Measurements from ENCODE around the gene TXNRD2. TPM values are rescaled to one million over a fixed set of nuclear protein-coding genes. Genes with fewer than 3 reads are reported as not detected.

Gene TXNRD2
- total and polyA plus RNA-seq, 10 of the 15 experiments (the other 5 are each of a cell fraction or from before 2014, with no cell fraction given), result 1.6 to 26.0 (median 13.9) TPM

DNA sequence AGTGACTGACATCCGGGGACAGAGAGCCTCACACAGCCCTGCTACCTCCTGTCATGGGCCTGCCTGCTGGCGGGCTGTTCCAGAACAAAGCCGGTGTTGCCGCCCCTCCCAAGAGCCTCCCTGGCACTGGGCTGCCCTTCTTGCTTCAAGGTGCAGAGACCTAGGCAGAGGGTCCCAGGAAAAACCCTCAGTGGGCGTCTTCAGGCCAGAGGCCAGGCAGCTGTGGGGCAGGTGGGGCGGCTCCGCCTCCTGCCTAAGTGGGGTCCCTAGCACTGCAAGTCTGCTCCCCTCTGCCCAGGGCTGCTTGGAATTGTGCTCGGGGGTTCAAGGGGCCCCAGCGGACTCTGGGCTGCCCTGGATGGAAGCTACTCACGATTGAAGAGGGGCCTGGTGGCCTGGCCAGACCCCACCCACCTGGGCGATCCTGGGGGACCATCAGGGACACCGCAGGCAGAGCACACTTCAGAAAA is 66.5 kb downstream of the TXNRD2 start:
- H3K9me3 ChIP-seq (replicated peaks; ENCODE audit: control insufficient read depth, insufficient read depth, low read length), result no peaks in the 10 kb centered on the region
- TF ChIP-seq E2F4 (IDR thresholded peaks at IDR 0.05; ENCODE audit: low read depth, low read length), result no peak
- POLR2A ChIA-PET, result no interaction called here
- in situ Hi-C loops (cut with MboI), result no loop called here
- WGBS (ENCODE audit: insufficient coverage, insufficient replicate concordance, low lambda C conversion rate, missing lambda C conversion rate), result 67% methylated on average over 12 of the region's 12 CpGs
- no peaks in the 10 kb centered on the region for H3K4me1 ChIP-seq (ENCODE audit: control insufficient read depth, insufficient read depth, low read length)
- CTCF ChIA-PET, result no interaction called here
- FAIRE-seq, result no peak
- H3K4me2 ChIP-seq (ENCODE audit: control insufficient read depth, insufficient read depth), result no peak overlapping the region
- SMC1A ChIA-PET (ENCODE audit: uncharacterized antibody, unreplicated experiment), result no interaction called here
- no peak overlapping the region for H3K27ac ChIP-seq (ENCODE audit: control insufficient read depth, insufficient read depth)
- H4K20me1 ChIP-seq (ENCODE audit: control insufficient read depth, insufficient read depth), result no peaks in the 10 kb centered on the region
- no peaks in the 10 kb centered on the region for H3K36me3 ChIP-seq (ENCODE audit: control insufficient read depth in 2 of 2, insufficient read depth in 2 of 2, low read length in 1 of 2)
- H3K9ac ChIP-seq (ENCODE audit: control insufficient read depth, insufficient read depth, low read length), result no peak overlapping the region
- no peaks in the 10 kb centered on the region for H3K79me2 ChIP-seq (ENCODE audit: control insufficient read depth, insufficient read depth, low read length)
- no peak overlapping the region for H3K4me3 ChIP-seq
- no peak for ATAC-seq
- H3K27me3 ChIP-seq (replicated peaks in 1 of 2; ENCODE audit: control insufficient read depth in 2 of 2, insufficient read depth in 2 of 2, low read length in 1 of 2), result no peaks in the 10 kb centered on the region
- BruUV-seq (replicated peaks), result no TSS peak
- RAD21 ChIA-PET (ENCODE audit: unreplicated experiment), result no interaction called here
- intact Hi-C loops (cut with micrococcal nuclease; ENCODE audit: unreplicated experiment), result no loop called here
- DNase-seq (ENCODE audit: low read depth, low spot score), result no peak
- no peak overlapping the region for H2AFZ ChIP-seq (ENCODE audit: control insufficient read depth, low read depth, low read length)

DNA sequence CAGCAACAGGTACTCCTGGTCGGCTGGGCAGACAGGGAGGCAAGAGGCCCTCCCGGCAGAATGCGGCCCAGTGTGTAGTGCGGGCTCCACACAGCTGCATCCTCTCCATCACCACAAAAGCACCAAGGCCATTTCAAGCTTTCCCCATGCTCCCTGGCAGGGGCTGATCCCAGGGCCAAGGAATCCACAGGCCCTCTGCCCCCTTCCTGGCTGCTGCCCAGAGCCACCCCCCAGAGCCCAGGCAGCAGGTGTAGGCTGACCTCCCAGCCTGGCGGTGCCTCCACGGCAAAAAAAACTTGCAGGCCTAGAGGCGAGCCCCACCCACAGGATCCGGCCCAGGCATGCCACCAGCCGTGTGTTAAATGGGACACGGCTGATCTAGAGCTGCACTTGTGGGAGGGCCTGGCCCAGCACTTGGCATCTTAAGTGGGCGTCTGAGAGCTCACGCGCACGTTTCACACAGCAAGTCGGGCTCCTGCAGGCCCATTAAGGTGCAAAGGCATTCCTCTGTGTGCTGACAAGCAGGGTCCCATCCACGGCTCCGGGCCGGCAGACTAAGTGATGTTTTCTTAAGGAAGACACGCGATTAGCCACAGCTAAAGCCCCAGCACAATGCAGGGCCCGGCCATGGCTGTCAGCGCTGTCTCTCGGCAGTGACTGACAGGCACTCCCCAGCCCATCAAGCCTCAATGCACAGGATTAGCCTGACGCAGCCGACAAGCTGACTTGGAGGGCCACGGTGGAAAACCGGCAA is 67.1 kb downstream of the TXNRD2 start:
- in situ Hi-C loops (cut with MboI), result no loop called here
- H3K9me3 ChIP-seq (replicated peaks; ENCODE audit: control insufficient read depth, insufficient read depth, low read length), result no peaks in the 10 kb centered on the region
- CTCF ChIA-PET, result no interaction called here
- BruUV-seq (replicated peaks), result no TSS peak
- SMC1A ChIA-PET (ENCODE audit: uncharacterized antibody, unreplicated experiment), result no interaction called here
- RAD21 ChIA-PET (ENCODE audit: unreplicated experiment), result no interaction called here
- H3K4me1 ChIP-seq (ENCODE audit: control insufficient read depth, insufficient read depth, low read length), result no peaks in the 10 kb centered on the region
- no peak overlapping the region for H3K9ac ChIP-seq (ENCODE audit: control insufficient read depth, insufficient read depth, low read length)
- FAIRE-seq, result no peak
- H2AFZ ChIP-seq (ENCODE audit: control insufficient read depth, low read depth, low read length), result no peak overlapping the region
- no peak for TF ChIP-seq STAT3 (IDR thresholded peaks at IDR 0.05; ENCODE audit: low read depth, low read length)
- no peak for TF ChIP-seq CEBPZ (IDR thresholded peaks at IDR 0.05; ENCODE audit: low read depth, low read length)
- TF ChIP-seq KDM1A (IDR thresholded peaks at IDR 0.05; ENCODE audit: borderline replicate concordance), result no peak
- TF ChIP-seq KAT2A (conservative IDR thresholded peaks at IDR 0.05; ENCODE audit: control insufficient read depth, low read depth, low read length), result no peak
- TF ChIP-seq MYB (IDR thresholded peaks at IDR 0.05; ENCODE audit: borderline replicate concordance, low read depth, low read length), result no peak
- TF ChIP-seq SMAD5 (IDR thresholded peaks at IDR 0.05; ENCODE audit: low read depth), result no peak
- TF ChIP-seq ZSCAN29 (IDR thresholded peaks at IDR 0.05), result no peak
- no peaks in the 10 kb centered on the region for H3K27me3 ChIP-seq (replicated peaks in 1 of 2; ENCODE audit: control insufficient read depth in 2 of 2, insufficient read depth in 2 of 2, low read length in 1 of 2)
- no peaks in the 10 kb centered on the region for H3K79me2 ChIP-seq (ENCODE audit: control insufficient read depth, insufficient read depth, low read length)
- H3K4me2 ChIP-seq (ENCODE audit: control insufficient read depth, insufficient read depth), result no peak overlapping the region
- intact Hi-C loops (cut with micrococcal nuclease; ENCODE audit: unreplicated experiment), result no loop called here
- H4K20me1 ChIP-seq (ENCODE audit: control insufficient read depth, insufficient read depth), result no peaks in the 10 kb centered on the region
- DNase-seq (ENCODE audit: low read depth, low spot score), result no peak
- POLR2A ChIA-PET, result interaction anchor here (0.6 kb wide), 1 partner anchor 26 kb away, joined by 3 read pairs; no protein-coding TSS in a partner anchor
- ATAC-seq, result no peak; the same call in 2 of the 3 replicates
- 58% methylated on average over 26 of the region's 27 CpGs for WGBS (ENCODE audit: insufficient coverage, insufficient replicate concordance, low lambda C conversion rate, missing lambda C conversion rate)
- H3K36me3 ChIP-seq (ENCODE audit: control insufficient read depth in 2 of 2, insufficient read depth in 2 of 2, low read length in 1 of 2), result no peaks in the 10 kb centered on the region
- no peak overlapping the region for H3K4me3 ChIP-seq
- no peak overlapping the region for H3K27ac ChIP-seq (ENCODE audit: control insufficient read depth, insufficient read depth)
